HG02798 (cell line): ENCODE measurements around the gene ZBTB7A.

ENCODE experiments used
- ATAC-seq: cut with Tn5 transposase; IDR thresholded peaks from one replicate; pipeline ENCODE4 v1.9.1; 2021; ENCODE audit warnings: mild to moderate bottlenecking; ENCODE audit not compliant: unreplicated experiment, poor library complexity

ZBTB7A gene

DNA sequence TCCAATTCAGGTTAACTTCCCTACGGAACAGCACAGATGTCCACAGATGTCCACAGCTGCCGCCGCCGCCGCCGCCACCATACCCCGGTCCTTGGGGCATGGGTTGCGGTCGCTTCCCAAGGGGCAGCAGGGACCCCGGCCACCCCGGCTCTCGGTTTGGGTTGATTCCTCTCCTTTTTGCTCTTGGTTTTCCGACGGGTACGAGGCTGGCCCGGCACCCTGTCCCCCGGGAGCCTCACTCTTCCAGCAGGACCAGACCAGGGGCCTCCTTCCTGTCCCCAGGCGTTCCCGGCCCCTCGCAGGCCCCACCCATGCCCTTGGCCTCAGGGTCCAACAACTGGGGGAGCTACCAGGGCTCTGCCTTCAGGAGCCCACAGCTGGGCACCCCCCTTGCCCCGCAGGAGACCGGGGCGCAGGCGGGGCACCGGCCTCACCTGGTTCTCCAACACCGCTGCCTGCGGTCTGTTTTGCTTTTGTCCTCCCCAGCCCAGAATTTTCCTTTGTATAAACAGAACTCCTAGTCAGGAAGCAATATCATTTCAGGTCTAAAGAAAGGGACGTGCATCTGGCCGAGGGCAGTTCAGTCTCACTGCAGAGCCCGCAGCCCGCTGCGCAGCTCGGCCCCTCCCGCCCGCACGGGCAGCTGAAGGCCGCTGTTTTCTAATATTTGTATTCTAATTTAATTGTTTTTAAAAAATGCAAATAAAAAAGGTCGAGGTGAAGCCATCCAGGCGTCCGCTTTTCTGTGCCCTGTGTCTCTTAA lies 27.9 kb downstream of the ZBTB7A start:
- no peak for ATAC-seq

DNA sequence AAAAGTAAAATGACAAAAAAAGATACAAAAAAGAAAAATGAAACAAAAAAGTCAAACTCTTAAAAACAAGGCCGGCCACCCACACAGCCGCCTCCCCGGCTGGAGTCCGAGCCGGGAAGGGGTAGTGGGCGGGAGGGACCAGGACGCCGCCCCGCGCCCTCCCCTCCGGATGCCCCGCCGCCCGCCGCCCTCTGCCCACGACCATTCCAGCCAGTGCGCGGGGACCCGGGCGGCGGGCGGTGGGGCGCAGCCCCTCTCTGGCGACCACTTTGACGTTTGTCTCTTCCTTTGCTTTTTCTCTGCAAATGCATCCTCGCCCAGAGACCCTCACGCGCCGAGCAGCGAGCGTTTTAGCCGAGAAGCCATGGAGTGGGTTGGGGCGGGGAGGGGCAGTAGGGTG lies 28.6 kb downstream of the ZBTB7A start:
- no peak for ATAC-seq

DNA sequence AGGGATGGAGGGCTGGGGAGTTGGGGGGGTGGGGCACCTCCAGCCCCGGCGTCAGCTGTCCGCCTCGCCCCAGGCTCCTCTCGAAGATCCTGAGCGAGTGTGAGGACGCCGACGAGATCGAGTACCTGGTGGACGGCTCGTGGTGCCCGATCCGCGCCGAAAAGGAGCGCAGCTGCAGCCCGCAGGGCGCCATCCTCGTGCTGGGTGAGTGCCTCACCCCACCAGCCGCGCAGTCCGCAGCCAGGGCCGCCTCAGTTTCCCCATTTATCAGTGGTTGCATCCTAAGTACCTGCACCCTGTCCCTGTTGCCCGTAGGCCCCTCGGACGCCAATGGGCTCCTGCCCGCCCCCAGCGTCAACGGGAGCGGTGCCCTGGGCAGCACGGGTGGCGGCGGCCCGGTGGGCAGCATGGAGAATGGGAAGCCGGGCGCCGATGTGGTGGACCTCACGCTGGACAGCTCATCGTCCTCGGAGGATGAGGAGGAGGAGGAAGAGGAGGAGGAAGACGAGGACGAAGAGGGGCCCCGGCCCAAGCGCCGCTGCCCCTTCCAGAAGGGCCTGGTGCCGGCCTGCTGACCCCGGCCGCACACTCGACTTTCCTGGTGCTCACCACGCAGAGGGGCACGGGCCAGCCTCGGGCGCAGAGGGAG lies 29.3 kb downstream of the ZBTB7A start:
- no peak for ATAC-seq

DNA sequence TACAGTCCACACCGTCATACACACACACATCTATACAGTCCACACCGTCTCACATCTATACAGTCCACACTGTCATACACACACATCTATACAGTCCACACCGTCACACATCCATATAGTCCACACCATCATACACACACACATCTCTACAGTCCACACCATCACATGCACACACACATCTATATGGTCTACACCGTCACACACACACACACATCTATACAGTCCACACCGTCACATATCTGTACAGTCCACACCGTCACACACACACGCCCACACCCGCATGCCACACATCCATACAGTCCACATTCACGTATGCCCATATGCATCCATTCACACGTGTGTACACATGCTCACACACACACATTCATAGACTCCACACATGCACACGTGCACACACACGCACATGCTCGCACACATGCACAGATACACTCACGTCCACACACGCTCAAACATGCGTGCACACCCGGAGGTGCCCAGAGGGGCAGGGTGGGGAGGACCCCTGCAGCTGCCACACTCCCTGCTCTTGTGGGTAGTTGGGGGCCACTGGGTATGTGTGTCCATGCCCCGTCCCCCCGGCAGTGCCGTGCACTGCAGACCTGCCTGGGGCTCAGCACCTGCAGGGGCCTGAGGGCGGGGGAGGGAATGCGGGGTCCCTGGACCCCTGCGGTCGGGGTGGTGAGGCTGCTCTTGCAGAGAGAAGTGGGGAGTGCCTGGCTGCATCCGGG lies 30.0 kb downstream of the ZBTB7A start:
- ATAC-seq, result no peak

DNA sequence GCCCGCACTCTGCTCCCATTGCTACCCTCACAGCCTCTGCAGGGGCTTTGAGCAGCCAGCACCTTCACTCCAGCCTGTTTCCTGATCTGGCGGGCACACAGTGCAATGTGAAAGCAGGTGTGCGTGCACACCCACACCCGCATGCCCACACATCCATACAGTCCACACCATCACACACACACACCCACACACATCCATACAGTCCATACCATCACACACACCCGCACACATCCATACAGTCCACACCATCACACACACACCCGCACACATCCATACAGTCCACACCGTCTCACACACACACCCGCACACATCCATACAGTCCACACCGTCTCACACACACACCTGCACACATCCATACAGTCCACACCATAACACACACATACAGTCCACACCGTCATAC lies 31.1 kb downstream of the ZBTB7A start:
- no peak for ATAC-seq

DNA sequence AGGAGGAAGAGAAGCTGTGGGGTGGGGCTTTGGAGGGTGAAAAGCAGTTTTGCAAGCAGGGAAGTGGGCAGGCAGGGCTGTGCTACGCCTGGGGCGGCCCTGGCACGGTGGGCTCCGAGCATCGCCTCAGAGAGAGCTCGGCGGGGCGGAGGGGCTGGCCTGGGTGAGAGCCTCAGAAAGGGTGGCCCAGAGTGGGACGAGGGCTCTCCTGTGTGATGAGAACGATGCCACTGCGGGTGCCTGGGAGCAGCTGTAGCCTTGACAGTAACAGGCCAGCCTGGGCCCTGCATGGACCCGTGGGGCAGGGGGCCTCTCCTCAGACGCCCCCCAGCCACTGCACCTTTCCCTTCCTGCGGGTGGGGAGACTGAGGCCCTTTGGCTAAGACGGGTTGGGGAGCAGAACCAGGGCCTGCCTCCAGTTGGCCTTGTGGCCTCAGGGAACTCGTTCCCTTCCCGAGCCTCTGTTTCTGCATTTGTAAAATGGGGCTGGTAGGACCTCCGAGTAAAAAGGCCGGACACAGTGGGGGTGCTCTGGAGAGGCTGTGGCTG lies 31.6 kb downstream of the ZBTB7A start:
- no peak for ATAC-seq

DNA sequence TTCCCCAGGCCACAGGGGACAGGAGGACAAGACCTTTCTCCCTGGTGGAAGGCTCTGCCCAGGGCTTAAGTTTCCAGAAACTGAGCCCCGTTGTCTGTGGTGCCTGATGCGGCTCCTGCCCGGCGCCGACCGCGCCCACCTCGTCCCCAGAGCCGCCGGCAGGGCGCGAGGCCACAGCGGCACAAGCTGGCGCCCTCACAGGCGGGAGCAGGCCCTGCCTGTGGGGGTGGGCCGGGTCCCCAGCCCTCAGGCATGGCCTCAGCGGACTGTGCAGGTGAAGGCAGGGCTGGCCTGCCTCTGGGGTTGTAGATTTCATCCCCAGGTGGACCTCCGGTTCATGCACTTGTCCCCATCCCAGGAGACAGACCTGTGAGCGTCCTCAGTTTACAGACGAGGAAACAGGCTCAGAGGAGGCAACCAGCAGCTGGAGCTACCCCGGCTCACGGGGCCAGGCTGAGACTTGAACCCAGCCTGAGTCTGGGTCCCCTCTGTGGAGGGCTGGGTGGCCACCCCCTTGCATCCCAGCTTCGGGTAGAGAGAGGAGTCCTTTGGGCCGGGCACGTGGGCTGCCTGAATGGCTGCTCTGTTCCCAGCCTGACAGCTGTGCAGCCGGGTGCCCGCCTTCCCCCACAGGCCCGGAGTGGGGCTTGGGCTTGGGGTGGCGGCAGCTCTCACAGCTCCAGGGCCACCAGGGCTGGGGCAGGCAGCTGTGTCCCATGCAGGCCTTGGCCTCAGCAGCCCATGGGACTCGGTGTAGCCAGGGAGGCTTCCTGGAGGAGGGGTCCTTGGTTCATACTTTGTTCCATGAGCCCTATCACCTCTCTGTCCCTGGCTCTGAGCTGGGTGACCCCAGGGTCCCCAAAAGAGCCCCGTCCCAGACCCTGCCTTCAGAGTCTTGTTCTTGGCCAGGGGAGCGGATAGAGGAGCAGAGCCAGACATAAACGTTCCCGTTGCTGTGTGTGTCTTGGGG lies 32.4 kb downstream of the ZBTB7A start:
- no peak for ATAC-seq

DNA sequence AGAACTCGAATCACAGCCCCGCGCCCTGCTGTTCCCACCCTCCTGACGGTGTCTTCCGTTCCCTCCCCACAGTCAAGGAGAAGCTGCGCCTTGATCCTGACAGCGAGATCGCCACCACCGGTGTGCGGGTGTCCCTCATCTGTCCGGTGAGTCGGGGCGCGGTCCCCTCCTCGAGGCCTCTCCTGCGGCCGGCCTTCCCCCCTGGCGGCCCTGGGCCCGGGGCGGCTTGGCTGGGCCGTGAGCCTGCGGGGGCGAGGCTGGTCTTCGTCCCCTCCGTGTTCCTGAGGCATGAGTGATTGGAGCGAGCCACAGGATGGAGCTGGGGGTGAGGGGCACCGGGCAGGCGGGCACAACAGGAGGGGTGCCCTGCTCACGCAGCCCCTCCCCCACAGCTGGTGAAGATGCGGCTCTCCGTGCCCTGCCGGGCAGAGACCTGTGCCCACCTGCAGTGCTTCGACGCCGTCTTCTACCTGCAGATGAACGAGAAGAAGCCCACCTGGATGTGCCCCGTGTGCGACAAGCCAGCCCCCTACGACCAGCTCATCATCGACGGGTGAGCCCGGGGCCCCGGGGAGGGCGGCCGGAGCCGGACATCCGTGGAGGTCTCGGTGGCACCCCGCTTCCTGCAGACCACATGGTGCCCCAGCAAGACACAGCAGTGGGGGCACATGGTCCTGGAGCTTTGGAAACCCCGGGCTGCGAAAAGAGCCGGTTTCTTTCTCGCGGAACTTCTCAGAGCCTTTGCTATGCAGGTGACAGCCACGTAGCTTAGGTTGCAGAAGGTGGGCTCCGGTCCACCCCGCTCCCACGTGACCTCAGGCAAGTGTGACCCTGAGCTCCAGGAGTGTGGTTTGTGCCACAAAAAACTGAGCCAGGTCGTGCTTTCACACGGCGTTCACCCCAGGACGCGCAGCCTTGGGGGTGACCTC lies 33.4 kb downstream of the ZBTB7A start:
- no peak for ATAC-seq

DNA sequence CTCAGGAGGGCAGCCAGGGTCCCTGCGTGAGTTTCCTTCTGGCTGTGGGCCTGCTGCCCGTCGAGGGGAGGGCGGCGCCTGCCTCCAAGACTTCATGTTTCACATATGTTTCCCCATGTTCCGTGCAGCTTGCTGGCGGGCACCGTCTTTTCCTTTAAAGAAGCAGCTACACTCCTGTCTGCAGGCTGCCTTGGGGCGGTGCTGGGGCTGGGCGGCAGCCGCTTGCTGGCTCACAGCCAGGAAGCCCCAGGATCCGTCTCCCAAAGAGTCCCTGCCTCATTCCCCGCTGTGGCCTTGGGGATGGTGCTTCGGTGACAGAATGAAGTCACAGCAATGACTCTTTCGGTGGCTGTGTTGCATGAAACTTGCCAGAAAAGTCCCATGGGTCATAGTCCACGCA lies 34.3 kb downstream of the ZBTB7A start:
- no peak for ATAC-seq

DNA sequence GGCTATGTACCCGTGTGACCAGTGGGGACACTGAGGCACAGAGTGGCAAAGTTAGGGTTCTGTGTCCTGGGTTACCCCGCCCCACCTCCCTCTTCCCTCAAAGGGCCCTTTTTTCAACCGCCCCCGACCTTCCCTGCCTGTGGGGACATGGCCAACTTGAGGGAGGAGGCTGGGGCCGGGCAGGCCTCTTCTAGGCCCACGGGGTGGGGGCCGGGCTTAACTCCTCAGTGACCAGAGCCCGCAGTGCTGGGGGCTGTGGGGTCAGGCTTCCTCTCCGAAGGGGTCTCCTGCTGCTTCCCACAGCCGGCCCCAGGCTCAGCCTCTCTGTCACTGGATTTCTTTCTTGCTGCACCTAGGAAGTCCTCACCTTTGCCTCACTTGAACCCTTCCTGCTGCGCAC lies 35.3 kb downstream of the ZBTB7A start:
- ATAC-seq, result no peak

DNA sequence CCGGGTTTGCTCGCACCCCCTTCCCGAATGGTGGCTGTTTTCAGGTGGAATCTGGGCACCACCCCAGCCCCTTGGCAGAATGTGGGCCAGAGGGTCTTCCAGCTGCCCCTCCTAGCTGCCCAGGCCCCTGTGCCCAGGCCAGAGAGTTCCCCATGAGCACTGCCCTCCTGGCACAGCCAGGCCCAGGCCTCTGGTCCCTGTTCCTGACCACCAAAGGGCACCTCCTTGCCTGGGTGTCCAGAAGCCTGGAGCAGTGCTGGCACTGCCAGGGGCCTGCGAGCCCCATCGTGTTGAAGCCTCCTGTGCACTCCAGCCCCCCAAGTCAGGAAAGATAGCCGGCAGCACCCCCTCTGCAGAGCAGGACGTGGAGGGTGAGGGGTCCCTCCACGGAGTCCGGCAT lies 35.7 kb downstream of the ZBTB7A start:
- no peak for ATAC-seq

DNA sequence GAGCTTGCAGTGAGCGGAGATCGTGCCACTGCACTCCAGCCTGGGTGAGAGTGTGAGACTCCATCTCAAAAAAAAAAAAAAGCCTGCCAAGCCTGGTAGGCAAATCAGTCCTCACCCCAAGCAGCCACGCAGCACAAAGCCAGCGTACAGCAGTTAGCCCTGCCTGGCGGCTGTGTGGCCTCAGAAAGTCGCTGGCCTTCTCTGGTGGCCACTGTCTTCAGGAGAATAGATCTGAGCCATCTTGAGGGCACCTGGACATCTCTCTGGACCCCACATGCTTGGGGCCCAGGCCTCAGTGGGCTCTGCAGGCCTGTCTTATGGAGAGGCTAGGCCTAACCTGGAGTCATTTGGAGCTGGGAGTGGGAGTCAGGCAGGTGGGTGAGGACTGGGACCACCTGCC lies 36.1 kb downstream of the ZBTB7A start:
- ATAC-seq, result no peak

DNA sequence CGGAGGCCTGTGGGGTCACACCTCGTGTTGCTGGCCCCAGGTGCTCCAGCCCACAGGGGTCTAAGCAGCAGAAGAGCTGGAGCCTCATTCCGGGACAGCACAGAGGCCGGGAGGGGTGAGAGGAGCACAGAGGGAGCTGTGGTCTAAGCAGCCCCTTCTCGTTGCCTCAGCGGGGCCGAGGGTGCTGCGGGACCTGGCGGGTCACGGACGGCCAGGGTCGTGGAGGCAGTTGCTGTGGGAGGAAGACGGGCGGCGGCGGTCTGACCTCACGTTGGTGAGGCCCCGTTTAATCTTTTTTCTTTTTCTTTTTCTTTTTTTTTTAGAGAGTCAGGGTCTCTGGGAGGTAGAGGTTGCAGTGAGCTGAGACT lies 37.5 kb downstream of the ZBTB7A start:
- no peak for ATAC-seq

DNA sequence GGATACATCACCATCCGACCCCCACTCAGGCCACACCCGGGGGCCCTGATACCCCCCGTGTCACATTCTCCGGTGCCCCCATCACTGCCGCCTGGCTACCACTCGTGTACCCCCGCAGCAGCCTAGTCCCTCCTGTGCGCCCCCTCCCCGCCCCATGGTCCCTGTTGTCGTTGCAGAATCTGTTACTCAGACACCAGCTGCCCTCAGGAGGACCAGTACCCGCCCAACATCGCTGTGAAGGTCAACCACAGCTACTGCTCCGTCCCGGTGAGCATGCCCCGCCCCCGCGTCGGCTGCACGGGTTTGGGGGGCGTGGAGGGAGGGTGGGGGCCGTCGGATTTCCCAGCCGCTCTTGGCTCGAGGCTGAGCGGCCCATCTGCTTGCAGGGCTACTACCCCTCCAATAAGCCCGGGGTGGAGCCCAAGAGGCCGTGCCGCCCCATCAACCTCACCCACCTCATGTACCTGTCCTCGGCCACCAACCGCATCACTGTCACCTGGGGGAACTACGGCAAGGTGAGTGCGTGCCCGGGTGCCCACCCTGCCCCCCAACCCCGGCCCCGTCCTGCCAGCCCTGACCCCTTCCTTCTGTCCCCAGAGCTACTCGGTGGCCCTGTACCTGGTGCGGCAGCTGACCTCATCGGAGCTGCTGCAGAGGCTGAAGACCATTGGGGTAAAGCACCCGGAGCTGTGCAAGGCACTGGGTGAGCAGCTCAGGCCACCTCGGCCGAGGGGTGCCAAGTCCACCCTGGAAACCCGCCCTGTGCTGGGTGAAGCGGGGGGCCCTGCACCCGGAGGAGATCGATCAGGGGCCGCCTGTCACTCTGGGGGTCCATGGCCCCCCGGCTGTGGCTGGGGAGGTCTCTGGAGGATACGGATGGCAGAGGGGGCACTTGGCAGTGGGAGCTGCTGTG lies 38.1 kb downstream of the ZBTB7A start:
- ATAC-seq, result no peak

DNA sequence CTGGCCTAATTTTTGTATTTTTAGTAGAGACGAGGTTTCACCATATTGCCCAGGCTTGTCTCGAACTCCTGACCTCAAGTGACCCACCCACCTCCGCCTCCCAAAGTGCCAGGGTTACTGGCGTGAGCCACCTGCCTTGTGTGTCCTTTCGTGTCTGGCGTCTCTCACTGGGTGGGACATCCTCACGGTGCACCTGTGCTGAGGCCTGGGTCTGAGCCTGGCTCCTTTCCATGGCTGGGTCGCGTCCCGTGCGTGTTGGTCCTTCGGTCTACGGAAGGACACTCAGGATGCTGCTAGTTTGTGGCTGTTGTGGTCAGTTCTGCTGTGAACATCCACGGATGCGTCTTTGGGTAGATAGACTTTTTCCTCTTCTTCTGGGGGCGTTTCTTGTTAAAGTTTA lies 39.6 kb downstream of the ZBTB7A start:
- ATAC-seq, result no peak

DNA sequence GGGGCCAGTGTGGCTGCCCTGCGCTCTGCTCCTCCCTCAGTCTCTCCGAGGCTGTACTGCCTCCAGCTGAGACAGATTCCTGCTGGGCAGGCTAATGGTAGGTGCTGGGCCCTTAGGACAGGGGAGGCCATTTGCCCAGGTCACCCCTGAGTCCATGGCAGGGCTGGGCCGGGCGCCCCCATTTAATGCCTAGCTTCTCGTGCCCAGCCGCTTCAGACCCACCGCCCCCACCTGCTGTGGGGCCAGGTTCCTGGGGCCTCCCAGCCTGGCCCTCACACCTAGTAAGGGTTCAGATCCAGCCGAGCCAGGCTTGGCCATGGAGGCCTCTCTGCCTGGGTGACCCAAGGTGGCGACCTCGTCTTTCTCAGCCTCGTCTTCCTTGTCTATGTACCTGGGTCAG lies 41.4 kb downstream of the ZBTB7A start:
- ATAC-seq, result no peak

DNA sequence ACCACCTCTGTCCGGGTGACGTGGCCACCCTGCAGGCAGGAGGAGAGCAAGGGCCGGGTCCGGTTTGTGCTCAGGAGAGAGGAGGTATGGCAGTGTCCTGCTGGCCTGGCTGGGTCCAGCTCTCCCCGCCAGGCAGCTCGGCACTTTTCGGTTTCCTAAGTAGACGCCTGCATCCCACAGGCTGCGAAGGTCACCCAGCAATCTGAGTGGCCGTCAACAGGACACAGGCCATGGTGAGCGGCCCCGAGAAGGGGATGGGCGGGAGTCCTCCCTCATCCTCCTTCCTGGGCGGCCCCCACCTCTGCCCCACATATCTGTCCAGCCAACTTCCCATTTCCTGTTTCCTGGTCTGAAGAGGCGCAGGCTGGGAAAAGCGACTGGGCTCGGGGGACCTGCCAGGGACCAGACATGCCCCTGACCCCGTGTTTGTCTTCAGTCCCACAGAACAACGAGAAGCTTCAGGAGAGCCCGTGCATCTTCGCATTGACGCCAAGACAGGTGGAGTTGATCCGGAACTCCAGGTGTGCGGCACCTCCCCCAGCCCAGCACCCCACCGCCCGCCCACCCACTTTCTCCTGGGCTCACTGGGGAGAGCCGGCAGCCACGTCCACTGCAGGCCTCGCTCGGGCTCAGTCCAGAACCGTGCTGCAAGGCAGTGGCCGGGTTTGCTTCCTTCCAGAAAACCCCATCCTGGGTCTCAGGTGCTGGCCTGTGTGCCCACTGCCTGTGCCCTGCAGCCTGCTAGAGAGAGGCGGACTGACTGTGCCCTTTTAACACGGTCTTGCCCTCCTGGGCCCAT lies 42.9 kb downstream of the ZBTB7A start:
- ATAC-seq, result no peak
